NCI-H345 (cell line): ENCODE measurements around the gene ENG.
A peak's percentile ranks its signal among the peaks of the same experiment; 100 is the strongest.
"Not testable (repeated sequence)": the region's sequence is repeated elsewhere in the genome, so short reads cannot be mapped to it uniquely, and the experiment has no call there.

ENCODE experiments used
- DNase-seq: peaks from one replicate; lab custom pipeline; 2025; lab: John Stamatoyannopoulos, UW

Gene ENG

GRCh38 chr9:127854184-127854806, at the start of gene ENG:
TSS of gene ENG (minus strand) at chr9:127854658. CDS start at chr9:127854355, 303 bp downstream.
- DNase-seq, result no peak

- DNase-seq, result no peak
Observed at GRCh38 chr9:127903557-127904475, 49.4 kb upstream of the ENG start.

GRCh38 chr9:127899128-127899943, 44.9 kb upstream of the ENG start, which contains the start of gene ST6GALNAC6:
TSS of gene ST6GALNAC6 (minus strand) at chr9:127899603. CDS start at chr9:127897981, 1,622 bp downstream.
- peak; percentile 77 for DNase-seq

- DNase-seq, result no peak
Observed at GRCh38 chr9:127898433-127899127, 44.1 kb upstream of the ENG start.

DNA sequence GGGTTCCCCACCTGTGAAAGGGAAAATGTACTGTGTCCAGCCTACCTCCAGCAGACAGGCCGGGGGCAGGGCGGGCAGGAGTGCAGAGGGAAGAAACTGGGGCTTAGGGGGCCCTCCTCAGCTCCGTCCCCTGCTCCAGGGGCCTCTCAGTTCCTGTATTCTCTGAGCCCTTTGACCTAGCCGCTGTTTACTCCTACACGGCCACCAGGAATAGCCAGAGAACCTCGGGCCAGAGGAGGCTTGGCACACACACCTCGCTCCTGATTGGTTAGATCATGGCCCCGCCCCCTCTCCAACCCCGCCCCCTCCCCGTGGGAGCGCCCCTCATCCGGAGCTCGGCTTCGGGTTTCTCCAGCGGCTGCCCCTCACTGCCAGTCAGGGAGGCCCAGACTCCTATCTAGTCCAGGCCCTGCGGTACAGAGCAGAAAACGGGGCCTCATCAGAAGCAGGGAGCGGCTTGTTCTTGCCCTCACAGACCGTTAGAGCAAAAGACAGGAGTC, 42.8 kb upstream of the ENG start:
- DNase-seq, result no peak

- no peak for DNase-seq
Observed at GRCh38 chr9:127896395-127897192, 42.1 kb upstream of the ENG start.

DNA sequence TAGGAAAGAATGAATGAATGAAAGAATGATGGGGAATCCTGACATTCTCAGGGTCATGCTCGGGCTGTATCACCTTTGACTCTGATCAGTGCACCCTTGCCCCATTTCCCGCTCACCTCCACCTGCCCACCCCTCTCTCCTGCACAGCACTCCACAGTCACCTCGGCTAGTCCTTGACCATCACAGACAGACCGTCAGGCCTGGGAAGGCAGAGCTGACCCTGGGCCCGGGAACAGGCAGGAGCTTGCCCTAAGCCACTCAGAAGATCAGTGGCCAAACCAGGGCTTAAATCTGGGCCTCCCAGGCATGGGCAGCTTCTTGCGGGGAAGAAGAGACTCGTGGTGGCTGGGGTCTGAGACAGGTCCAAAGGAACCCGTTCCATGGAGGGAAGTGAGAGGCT, 41.4 kb upstream of the ENG start:
- no peak for DNase-seq

- no peak for DNase-seq
Observed at GRCh38 chr9:127893392-127893791, 38.9 kb upstream of the ENG start.

- no peak for DNase-seq
Observed at GRCh38 chr9:127892831-127893230, 38.4 kb upstream of the ENG start.

- no peak for DNase-seq
Observed at GRCh38 chr9:127890053-127890452, 35.6 kb upstream of the ENG start.

GRCh38 chr9:127887792-127888191, 33.3 kb upstream of the ENG start:
- DNase-seq, result no peak

GRCh38 chr9:127886401-127886972, 32.0 kb upstream of the ENG start:
- DNase-seq, result no peak

GRCh38 chr9:127885508-127886281, 31.2 kb upstream of the ENG start:
- no peak for DNase-seq

- no peak for DNase-seq
Observed at GRCh38 chr9:127884976-127885490, 30.6 kb upstream of the ENG start.

DNA sequence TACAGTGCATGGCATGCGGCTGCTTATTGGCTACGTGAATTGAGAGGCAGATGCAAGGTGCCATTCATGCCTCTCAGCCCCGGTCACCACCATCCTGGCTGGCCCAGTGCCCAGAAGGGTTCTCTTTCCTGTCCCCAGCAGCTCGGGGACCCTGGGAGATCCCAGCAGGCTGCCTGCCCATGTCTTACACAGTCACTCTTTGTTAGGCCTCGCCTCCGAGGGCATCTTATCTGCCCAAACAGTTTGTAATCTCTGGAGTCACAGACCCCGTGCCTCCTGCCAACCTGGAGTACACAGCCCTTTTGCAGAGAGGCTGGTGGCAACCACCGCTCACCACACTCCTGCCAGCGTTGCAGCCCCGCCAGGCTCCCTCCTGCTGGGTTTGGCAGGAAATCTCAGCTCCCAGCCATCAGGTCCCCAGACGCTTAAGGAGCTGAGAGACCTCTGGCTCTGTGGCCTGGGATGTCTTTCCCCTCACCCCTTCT, 30.0 kb upstream of the ENG start:
- peak; percentile 80 for DNase-seq

DNA sequence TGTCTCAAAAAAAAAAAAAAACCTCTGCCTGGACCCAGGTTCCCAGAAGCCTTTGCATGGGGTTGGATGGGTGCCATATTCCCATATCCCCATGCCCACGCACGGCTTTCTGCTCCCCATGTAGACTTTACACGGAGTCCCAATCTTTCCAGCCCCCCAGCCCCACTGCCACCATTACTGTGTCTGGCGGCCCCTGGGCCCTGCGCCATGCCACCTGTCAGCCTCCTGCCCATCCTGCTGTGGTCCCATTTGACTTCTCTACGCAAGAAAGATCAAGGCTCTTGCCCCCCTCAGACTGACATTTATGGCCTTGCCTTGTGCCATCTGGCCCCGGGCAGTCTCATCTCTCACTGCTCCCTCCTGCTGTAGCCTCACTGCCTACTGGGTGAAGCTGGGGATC, 29.5 kb upstream of the ENG start:
- no peak for DNase-seq

DNA sequence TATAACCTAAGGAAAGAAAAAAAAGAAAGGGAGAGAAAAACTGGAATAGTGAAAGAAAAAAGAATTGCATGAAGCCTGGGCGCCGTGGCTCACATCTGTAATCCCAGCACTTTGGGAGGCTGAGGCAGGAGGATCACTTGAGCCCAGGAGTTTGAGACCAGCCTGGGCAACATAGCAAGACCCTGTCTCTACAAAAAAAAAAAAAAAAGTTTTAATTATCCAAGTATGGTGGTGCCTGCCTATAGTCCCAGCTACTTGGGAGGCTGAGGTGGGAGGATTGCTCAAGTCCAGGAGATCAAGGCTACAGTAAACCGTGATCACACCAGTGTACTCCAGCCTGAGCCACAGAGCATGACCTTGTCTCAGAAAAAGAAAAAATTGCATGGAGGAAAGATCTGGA, 27.3 kb upstream of the ENG start:
- not testable (repeated sequence) for DNase-seq

- no peak for DNase-seq
Observed at GRCh38 chr9:127880143-127880542, 25.7 kb upstream of the ENG start.
